CD4-positive, alpha-beta T cell treated with Interleukin-10 for 1 hour (primary cell): ENCODE measurements around the gene DHX9.
"Not testable (repeated sequence)": the region's sequence is repeated elsewhere in the genome, so short reads cannot be mapped to it uniquely, and the experiment has no call there.

Experiments
- DNase-seq: peaks from one replicate; pipeline ENCODE4 v3.0.0-alpha.2; 2020

Gene DHX9

GRCh38 chr1:182890927-182891610 lies 51.9 kb downstream of the DHX9 start:
- DNase-seq: no peak

- DNase-seq: no peak
Measured at GRCh38 chr1:182897696-182898095, 58.5 kb downstream of the DHX9 start.

- not testable (repeated sequence) for DNase-seq
Measured at GRCh38 chr1:182901946-182902345, 62.8 kb downstream of the DHX9 start.

- DNase-seq: no peak
Measured at GRCh38 chr1:182905321-182905720, 66.2 kb downstream of the DHX9 start.

- DNase-seq: no peak
Measured at GRCh38 chr1:182909578-182909977, 70.4 kb downstream of the DHX9 start.

GRCh38 chr1:182910143-182910542 lies 71.0 kb downstream of the DHX9 start:
- no peak for DNase-seq

GRCh38 chr1:182913401-182913800 lies 74.3 kb downstream of the DHX9 start:
- DNase-seq: no peak

GRCh38 chr1:182917378-182917777 lies 78.2 kb downstream of the DHX9 start:
- DNase-seq: no peak

- no peak for DNase-seq
Measured at GRCh38 chr1:182925661-182926060, 86.5 kb downstream of the DHX9 start.

GRCh38 chr1:182927693-182928433 lies 88.7 kb downstream of the DHX9 start:
- DNase-seq: no peak

- DNase-seq: no peak
Measured at GRCh38 chr1:182930985-182931384, 91.8 kb downstream of the DHX9 start.

- no peak for DNase-seq
Measured at GRCh38 chr1:182935716-182936115, 96.6 kb downstream of the DHX9 start.
